Activated naive CD4-positive, alpha-beta T cell treated with anti-CD3 and anti-CD28 coated beads, Interleukin-2, amount 50 U/mL, for 72 hours (primary cell): Measurements from ENCODE around the gene RNF13. TPM values are rescaled to one million over a fixed set of nuclear protein-coding genes. Genes with fewer than 3 reads are reported as not detected.
A peak's percentile ranks its signal among the peaks of the same experiment; 100 is the strongest.

Experiments used
- ATAC-seq, 2 donors: fragments of 150-1000 bp; cut with Tn5 transposase; 2 replicates each; pipeline ENCODE4 v1.10.0; 2021; ENCODE audit warnings: mild to moderate bottlenecking in 2 of 2, moderate library complexity in 2 of 2
- DNase-seq, 2 donors: peaks; one replicate each; pipeline ENCODE4 v3.0.0; 2021 to 2022; ENCODE audit warnings: low spot score in 2 of 2
- H3K27ac Mint-ChIP-seq, 2 donors: one replicate each; pipeline ENCODE4 v1.8.0; 2022; ENCODE audit warnings: mild to moderate bottlenecking in 2 of 2, mixed read lengths in 2 of 2
- H3K36me3 Mint-ChIP-seq, 2 donors: one replicate each; pipeline ENCODE4 v1.8.0; 2022; ENCODE audit warnings: mixed read lengths in 2 of 2
- H3K9me3 Mint-ChIP-seq, 2 donors: one replicate each; pipeline ENCODE4 v1.8.0; 2022; ENCODE audit warnings: mixed read lengths in 2 of 2
- total RNA-seq, 2 donors: library from RNA; stranded (reverse); gene quantifications; one replicate each; pipeline ENCODE4 v1.2.3, GENCODE V29; 2022

RNF13 gene
- total RNA-seq, 2 donors from 2014 or later: 24.2 to 27.7 TPM

DNA sequence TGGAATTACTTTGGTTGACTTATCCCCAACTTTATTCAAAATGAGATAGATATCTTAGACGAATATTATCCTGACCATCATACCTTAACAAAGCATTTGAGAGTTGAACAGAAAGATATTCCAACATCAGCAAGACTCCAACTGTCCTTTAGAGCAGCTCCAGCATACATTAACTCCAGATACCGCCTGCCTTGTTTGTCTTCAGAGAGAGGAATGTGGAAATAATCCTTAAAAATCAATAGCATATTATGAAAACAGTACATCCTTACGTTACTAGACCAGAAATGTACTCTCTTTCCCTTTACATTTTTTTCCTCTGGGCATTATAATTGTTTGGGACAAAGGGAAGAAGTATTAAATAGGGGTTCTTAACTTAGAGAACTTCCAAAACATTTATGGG is 22.3 kb upstream of the RNF13 start:
- no peak for DNase-seq
- Mint-ChIP-seq H3K9me3 (no peaks in the 10 kb centered on the region), H3K36me3 (peaks cover 0 to 5% of the 10 kb centered on the region in 2 donors), H3K27ac (no peak overlapping the region)
- no peak for ATAC-seq

DNA sequence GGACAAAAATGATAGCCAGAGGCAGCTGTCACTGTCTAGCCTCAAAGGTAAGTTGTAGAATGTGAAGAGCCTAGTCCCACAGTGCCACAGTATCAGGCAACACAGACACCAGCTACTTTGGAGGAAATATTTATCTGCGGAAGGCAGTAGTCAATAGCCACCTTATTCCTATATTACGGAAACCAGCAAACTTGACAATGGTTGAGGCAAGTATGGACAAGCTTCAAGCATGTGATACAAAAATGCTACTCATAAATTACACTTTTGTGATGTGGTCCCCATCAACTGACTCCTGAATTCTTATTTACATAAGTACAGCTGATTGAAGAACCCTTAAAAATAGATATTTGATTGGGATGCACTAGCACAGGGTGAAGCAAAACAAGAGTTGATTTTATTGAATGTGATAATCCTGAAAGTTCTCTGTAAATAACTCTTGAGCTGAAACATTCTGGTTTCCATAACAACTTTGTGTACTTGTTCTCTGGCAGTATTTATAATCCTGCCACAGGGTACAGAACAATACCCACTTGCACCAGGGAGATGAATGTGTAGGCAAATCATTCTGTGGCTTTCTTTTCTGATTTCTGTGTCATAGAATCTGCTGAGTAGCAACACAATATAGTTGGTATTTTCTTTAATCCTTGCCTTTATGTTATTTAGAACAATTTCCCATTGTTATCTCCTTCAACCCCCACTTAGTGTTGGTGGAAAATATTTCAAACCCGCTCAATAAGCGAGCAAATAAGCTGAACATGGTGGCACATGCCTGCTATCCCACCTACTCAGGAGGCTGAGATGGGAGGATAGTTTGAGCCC is 20.4 kb upstream of the RNF13 start, which contains the start of gene ANKUB1:
Gene ANKUB1, minus strand, starts transcription at position 103 of the 819 bp plus-strand sequence. CDS start 188 bp downstream, outside the sequence.
- DNase-seq (no peak), ATAC-seq (no peak)
- H3K36me3 Mint-ChIP-seq: no peaks in the 10 kb centered on the region
- no peaks in the 10 kb centered on the region for H3K9me3 Mint-ChIP-seq
- no peak within 1 kb of the TSS for H3K27ac Mint-ChIP-seq

DNA sequence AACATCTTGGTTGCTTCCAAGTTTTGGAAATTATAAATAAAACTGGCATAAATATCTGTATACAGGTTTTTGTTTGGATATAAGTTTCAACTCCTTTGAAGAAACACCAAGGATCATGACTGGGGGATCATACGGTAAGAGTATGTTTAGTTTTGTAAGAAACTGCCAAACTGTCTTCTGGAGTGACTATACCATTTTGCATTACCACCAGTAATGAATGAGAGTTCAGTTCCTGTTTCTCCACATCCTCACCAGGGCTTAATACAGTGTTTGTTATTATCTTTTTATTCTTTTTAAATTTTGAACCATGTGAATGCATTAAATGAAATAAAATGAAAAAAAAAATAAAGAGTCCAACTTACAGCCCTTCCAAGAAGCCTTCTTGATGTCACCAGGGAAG is 17.0 kb upstream of the RNF13 start:
- H3K9me3 Mint-ChIP-seq: no peaks in the 10 kb centered on the region
- ATAC-seq (no peak), DNase-seq (no peak)
- no peak overlapping the region for H3K27ac Mint-ChIP-seq
- no peaks in the 10 kb centered on the region for H3K36me3 Mint-ChIP-seq

DNA sequence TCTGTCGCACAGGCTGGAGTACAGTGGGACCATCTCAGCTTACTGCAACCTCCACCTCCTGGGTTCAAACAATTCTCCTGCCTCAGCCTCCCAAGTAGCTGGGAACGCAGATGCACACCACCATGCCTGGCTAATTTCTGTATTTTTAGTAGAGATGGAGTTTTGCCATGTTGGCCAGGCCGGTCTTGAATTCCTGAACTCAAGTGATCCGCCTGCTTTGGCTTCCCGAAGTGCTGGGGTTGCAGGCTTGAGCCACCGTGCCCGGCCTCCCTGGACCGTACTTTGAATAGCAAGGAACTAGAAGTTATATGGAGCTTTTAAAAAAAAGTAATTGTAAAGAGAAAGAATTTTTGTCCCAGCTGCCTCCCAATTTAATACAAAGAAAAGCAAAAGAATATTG is 12.3 kb upstream of the RNF13 start:
- no peaks in the 10 kb centered on the region for H3K9me3 Mint-ChIP-seq
- no peaks in the 10 kb centered on the region for H3K36me3 Mint-ChIP-seq
- no peak for DNase-seq
- no peak overlapping the region for H3K27ac Mint-ChIP-seq
- ATAC-seq: no peak

DNA sequence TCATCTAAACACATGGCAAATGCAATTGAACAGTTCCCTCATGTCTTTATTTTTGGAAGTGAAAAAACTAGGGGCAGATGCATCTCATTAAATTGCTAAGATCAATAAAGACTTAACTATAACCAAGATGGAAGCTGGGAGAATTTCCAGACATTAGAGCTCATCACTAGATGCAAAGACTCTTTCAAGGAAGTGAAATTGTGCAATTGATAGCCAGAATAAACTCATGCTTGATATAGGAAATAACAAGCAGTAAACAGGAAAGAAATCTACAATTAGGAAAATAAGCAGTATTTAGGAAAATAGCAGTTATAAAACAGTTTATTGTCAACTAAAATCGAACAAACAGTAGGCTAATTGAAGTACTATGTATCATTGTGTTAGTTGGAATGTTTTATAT is 11.8 kb upstream of the RNF13 start:
- no peaks in the 10 kb centered on the region for H3K9me3 Mint-ChIP-seq
- no peak overlapping the region for H3K27ac Mint-ChIP-seq
- H3K36me3 Mint-ChIP-seq: no peaks in the 10 kb centered on the region
- ATAC-seq: no peak
- DNase-seq: no peak

DNA sequence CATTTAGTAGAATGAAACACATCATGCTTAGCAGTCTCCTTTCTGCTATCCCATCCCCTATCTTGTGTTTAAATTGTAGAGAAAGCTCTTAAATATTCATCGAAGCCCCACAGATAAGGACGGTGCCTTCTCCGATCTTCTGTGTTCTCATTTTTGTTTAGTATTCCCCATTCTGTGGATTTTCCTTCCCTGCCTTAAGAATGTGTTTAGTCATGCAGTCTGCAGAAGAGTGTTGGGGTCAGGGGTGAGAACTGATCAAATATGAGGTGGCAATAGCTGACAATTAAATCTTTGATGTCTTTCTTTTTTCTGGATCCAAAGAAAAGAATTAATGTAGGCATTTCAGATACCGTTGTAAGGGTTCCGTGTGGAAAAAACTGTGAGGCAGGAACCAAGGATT is 11.4 kb upstream of the RNF13 start:
- DNase-seq (no peak), ATAC-seq (no peak)
- Mint-ChIP-seq H3K9me3 (no peaks in the 10 kb centered on the region), H3K27ac (no peak overlapping the region), H3K36me3 (no peaks in the 10 kb centered on the region)

DNA sequence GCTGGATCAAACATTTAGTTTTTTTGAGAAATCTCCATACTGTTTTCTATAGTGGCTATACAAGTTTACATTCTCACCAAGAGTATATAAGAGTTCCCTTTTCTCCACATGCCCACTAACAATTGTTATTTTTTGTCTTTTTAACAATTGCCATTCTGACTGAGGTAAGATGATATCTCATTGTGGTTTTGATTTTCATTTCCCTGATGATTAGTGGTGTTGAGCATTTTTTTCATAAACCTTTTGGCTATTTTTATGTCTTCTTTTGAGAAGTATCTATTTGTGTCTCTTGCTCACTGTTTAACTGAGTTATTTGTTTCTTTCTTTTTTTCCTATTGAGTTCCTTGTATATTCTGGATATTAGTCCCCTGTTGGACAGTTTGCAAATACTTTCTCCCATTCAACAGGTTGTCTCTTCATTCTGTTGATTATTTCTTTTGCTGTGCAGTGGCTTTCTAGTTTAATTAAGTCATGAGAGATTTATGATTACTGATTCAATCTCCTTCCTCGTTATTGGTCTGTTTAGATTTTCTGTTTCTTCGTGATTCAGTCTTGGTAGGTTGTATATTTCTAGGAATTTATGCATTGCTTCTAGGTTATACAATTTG is 6.7 kb upstream of the RNF13 start:
- Mint-ChIP-seq H3K9me3 (no peaks in the 10 kb centered on the region), H3K36me3 (no peaks in the 10 kb centered on the region), H3K27ac (no peak overlapping the region)
- no peak for ATAC-seq
- DNase-seq: no peak

DNA sequence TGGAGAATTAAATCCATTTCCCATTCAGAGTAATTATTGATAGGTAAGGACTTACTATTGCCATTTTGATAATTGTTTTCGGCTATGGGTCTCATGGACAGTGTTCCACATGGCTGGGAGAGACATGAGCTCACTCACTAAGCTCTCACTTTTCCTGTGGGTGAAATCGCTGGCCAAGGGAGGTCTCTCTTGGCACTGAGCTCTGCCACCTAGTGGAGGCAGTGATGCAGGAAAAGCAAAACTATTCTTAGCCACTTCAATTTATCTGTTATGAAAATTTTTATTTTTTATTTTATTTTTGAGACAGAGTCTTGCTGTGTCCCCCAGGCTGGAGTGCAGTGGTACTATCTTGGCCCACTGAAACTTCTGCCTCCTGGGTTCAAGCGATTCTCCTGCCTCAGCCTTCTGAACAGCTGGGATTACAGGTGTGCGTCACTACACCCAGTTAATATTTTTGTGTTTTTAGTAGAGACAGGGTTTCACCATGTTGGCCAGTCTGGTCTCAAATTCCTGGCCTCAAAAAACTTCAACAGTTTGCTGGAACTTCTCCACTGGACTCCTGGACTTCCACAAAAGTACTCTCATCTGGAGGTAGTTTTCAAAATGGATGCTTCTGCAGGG is 4.7 kb upstream of the RNF13 start:
- H3K36me3 Mint-ChIP-seq: peaks cover 3 to 11% of the 10 kb centered on the region in 2 donors
- H3K27ac Mint-ChIP-seq: no peak overlapping the region
- H3K9me3 Mint-ChIP-seq: no peaks in the 10 kb centered on the region
- DNase-seq (peak in 1 of 2 donors; percentile 46), ATAC-seq (no peak)

DNA sequence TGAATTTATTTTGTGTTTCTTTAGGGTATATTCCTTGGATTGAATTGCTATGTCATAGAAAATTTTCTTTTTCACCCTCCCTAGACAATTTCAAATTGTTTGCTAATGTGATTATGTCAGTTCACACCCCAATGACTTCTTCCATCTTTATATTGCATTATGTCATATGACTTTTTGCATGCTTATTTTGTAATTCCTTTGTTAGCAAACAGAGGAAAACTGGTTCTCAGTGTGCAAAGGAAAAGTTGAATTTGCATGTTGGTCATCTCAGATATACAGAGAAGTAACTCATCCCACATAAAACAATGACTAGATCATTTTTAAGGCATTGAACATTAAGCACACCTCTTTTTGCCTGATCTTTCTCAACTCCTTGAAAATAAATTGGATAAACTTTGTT is 3.3 kb upstream of the RNF13 start:
- H3K27ac Mint-ChIP-seq: no peak overlapping the region
- ATAC-seq: no peak
- no peak for DNase-seq
- H3K9me3 Mint-ChIP-seq: no peaks in the 10 kb centered on the region
- peaks cover 16 to 19% of the 10 kb centered on the region in 2 donors for H3K36me3 Mint-ChIP-seq

DNA sequence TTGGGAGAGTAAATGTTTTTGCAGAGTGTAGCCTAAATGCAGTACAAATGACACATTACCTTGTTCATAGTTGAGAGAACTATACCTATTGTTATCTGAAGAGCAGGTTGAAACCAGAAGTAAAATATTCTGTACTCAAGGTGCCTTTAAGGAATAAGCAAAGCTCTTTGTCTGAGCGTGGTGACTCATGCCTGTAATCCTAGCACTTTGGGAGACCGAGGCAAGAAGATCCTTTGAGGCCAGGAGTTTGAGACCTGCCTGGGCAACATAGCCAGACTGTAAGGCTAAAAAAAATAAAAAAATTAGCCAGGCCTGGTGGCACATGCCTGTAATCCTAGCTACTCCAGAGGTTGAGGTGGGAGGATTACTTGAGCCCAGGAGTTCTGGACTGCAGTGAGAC is 2.2 kb upstream of the RNF13 start:
- Mint-ChIP-seq H3K27ac (no peak overlapping the region), H3K9me3 (no peaks in the 10 kb centered on the region), H3K36me3 (peaks cover 16 to 19% of the 10 kb centered on the region in 2 donors)
- DNase-seq (no peak), ATAC-seq (no peak)

DNA sequence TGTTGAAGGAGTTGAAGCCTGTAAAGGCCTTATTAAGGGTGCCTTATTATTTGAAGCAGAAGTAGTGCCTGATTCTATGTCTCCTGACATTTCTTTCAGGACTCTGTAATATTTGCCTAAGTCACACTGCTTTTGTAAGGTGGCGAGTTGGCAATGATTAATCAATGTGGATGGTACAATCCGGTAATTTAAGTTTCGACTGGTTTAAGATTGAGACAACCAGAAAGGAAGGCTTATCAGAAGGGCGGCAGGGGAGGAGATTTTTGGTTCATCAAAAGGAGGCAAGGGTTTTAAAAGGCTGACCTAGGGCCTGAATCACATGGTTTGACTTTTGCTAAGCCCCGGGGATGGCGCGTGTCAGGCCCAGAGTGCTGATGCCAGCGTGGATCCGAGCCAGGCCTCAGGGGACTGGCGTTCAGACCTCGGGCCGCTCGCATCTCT is 830 bp upstream of the RNF13 start:
- no peaks in the 10 kb centered on the region for H3K9me3 Mint-ChIP-seq
- H3K36me3 Mint-ChIP-seq: peaks cover 16 to 19% of the 10 kb centered on the region in 2 donors
- no peak for ATAC-seq
- no peak for DNase-seq
- peak overlapping the region; percentile 98 to 99 for H3K27ac Mint-ChIP-seq

DNA sequence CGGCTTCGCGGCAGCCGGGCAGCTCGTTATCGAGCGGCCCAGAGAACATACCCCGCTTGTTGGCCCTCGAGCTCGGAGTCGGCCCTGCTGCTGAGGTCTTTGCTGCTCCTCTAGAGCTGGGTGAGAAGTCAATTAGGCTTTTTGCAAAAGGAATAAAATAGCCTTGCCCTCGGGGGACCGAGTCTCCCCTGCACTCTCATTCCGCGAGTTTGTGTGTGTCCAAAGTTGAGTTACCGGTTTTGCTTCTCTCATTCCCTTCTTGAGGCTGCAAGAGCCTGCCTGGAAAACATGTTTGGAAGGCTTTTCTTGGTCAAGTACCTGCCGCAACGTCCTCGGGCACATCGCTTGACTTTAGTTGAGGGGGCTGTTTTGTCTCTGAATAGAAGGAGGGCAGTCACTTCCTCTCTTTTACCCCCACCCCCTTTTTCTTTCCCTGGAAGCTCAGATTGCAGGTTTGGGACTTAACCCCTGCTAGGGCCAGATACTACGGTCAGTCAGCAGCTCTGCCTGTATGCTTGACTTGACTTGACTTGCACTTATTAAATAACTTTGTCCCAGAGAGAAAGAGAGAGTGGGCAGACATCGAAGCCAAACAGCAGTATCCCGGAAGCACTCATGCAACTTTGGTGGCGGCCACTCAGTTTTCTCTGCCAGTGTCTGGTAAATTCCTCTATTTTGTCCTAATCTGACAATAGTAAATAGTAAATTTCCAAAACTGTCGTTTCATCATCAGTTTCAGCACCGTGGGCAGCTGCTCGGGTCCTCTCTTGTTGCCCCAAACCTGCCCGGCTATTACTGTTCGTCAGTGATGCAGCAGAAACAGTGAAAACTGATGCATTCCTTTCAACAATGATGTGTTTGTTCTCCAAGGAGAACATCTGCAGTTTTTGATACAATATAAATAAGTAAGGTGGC is 609 bp downstream of the RNF13 start:
- ATAC-seq: peak in 1 of 2 donors; percentile 14
- DNase-seq: peak in 1 of 2 donors; percentile 8
- Mint-ChIP-seq H3K27ac (peak overlapping the region; percentile 98 to 99), H3K9me3 (peaks cover 0 to 4% of the 10 kb centered on the region in 2 donors), H3K36me3 (peaks cover 19 to 22% of the 10 kb centered on the region in 2 donors)

DNA sequence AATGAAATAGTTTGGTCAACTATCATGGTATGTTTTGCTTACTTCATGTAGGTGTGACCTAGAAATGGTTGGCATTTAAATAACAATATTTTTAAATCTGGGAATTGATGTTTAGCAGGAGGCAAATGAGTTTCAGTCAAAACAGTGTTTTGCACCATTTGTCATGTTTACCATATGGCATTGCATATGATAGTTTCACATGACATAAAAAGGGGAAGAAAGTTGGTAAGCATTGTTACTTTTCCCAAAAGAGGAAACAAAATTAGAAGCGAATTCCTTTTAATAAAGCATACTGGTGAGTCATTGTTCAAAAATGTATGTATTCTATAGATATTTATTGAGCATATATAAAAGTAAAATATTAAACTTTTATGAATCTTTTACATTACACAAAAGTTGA is 2.3 kb downstream of the RNF13 start:
- no peak for ATAC-seq
- H3K27ac Mint-ChIP-seq: no peak overlapping the region
- no peak for DNase-seq
- peaks cover 0 to 4% of the 10 kb centered on the region in 2 donors for H3K9me3 Mint-ChIP-seq
- H3K36me3 Mint-ChIP-seq: peaks cover 19 to 23% of the 10 kb centered on the region in 2 donors

DNA sequence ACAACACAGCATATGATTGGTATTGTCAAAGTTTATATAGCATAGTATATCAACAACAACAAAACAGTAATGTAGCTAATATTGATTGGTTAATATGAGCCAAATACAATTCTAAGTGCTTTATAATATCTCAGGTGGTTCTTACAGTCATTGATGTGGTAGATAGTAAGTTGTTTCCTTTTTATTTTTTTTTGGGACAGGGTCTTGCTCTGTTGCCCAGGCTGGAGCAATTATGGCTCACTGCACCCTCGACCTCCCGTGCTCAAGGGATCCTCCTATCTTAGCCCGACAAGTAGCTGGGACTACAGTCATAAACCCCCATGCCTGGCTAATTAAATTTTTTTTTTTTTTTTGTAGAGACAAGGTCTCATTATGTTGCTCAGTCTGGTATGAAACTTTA is 2.7 kb downstream of the RNF13 start:
- no peak for DNase-seq
- ATAC-seq: no peak
- H3K9me3 Mint-ChIP-seq: peaks cover 0 to 4% of the 10 kb centered on the region in 2 donors
- H3K27ac Mint-ChIP-seq: no peak overlapping the region
- peaks cover 19 to 23% of the 10 kb centered on the region in 2 donors for H3K36me3 Mint-ChIP-seq

DNA sequence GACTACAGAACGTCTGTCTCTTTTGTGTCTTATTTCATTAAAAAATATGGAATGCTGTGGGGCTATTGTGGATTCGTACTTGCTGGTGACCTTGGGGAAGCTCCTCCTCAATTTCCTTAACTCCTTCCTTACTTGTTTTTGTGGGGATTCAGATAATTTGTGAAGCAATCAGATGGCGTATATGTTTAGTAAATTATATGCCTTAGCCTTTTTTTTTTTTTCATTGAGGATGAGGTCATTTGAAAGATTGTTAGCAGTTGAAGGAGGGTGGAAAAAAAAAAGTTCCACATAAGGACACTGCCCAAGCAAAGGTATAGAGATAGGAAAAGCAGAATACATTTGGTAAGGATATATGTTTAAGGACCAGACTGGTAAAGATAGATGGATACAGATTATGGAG is 3.3 kb downstream of the RNF13 start:
- Mint-ChIP-seq H3K9me3 (peaks cover 0 to 4% of the 10 kb centered on the region in 2 donors), H3K27ac (peak overlapping the region in 1 of 2 donors; percentile 74), H3K36me3 (peaks cover 19 to 24% of the 10 kb centered on the region in 2 donors)
- DNase-seq (no peak), ATAC-seq (no peak)

DNA sequence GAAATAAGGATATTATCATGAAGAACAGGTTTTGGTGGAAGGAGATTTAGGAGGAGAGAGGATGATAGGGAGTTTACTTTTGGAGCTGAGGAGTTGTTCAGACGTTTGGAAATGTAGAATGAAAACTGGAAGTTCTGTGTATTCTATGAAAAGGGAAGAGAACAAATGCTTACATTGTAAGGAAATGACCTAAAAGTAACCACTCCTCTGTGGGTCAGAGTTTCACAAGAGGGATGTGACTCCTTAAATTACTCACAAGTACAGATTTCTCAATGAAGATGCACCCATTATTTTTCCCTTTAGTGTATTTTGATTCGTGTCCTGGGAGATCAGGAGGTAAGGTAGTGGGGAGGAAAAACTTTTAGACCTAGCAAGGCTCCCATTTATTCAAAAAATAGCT is 4.0 kb downstream of the RNF13 start:
- peak overlapping the region in 1 of 2 donors; percentile 74 for H3K27ac Mint-ChIP-seq
- H3K36me3 Mint-ChIP-seq: peaks cover 18 to 31% of the 10 kb centered on the region in 2 donors
- no peak for DNase-seq
- ATAC-seq: no peak
- H3K9me3 Mint-ChIP-seq: peaks cover 0 to 4% of the 10 kb centered on the region in 2 donors
